Mucosa of stomach (tissue), 1 donor: ENCODE results near the gene USP20.

ENCODE experiments used
- H3K27me3 ChIP-seq: one replicate; pipeline ENCODE4 v1.7.0; 2013; ENCODE audit warnings: mild to moderate bottlenecking, low read length; ENCODE audit not compliant: control insufficient read depth, insufficient read depth
- H3K36me3 ChIP-seq: one replicate; pipeline ENCODE4 v1.7.0; 2013; ENCODE audit warnings: low read length; ENCODE audit not compliant: control insufficient read depth, insufficient read depth
- H3K4me1 ChIP-seq: one replicate; pipeline ENCODE4 v1.7.0; 2013; ENCODE audit warnings: mild to moderate bottlenecking, low read length; ENCODE audit not compliant: control insufficient read depth, insufficient read depth
- H3K4me3 ChIP-seq: one replicate; pipeline ENCODE4 v1.7.0; 2013; ENCODE audit warnings: low read length
- H3K9ac ChIP-seq: one replicate; pipeline ENCODE4 v1.7.0; 2013; ENCODE audit warnings: mild to moderate bottlenecking, low read length, moderate library complexity
- H3K9me3 ChIP-seq: one replicate; pipeline ENCODE4 v1.7.0; 2013; ENCODE audit warnings: mild to moderate bottlenecking, low read length, moderate library complexity; ENCODE audit not compliant: control insufficient read depth
- donor health status: Pancreatic carcinoma.

Gene USP20

DNA sequence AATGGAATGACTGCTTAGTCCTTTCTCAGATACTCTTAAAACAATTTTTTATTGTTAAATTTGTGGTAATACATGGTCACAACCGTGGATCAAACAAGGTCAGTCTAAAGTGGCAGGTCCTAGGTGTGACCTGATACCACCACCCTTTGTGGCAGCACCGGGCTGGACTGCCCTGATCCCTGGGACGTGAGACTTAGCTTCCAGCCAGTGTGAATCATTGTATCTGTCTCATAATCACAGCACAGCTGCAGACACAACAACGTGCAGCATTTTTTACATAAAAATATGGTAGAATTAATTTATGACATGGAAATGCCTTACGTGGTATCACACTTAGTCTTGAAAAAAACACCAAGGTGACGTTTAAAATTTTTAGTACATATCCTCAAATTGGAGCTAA lies 24.5 kb upstream of the USP20 start:
- H3K9ac ChIP-seq: no peak overlapping the region
- H3K9me3 ChIP-seq: no peaks in the 10 kb centered on the region
- no peak overlapping the region for H3K4me3 ChIP-seq
- H3K4me1 ChIP-seq: peaks cover 4% of the 10 kb centered on the region
- no peaks in the 10 kb centered on the region for H3K27me3 ChIP-seq
- H3K36me3 ChIP-seq: peaks cover 7% of the 10 kb centered on the region

DNA sequence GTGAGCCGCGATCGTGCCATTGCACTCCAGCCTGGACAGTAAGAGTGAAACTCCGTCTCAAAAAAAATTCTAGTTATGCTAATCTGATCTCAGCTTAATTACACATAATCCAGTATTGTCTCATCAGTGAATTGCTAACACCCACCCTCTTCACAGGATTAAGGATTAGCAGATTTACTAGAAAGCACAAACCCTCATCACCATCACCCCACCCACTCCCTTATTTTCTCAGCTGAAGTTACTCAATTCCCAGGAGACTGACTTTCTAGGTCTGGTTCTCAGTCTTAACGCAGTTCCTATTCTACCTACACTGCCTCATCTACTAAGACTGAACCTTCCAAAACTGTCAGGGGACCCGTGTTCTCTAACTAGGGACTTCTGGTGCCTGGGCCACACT lies 23.3 kb upstream of the USP20 start:
- Histone ChIP-seq H3K4me1 (no peaks in the 10 kb centered on the region), H3K36me3 (peaks cover 7% of the 10 kb centered on the region), H3K9me3 (no peaks in the 10 kb centered on the region), H3K9ac (no peak overlapping the region), H3K27me3 (no peaks in the 10 kb centered on the region), H3K4me3 (no peak overlapping the region)

DNA sequence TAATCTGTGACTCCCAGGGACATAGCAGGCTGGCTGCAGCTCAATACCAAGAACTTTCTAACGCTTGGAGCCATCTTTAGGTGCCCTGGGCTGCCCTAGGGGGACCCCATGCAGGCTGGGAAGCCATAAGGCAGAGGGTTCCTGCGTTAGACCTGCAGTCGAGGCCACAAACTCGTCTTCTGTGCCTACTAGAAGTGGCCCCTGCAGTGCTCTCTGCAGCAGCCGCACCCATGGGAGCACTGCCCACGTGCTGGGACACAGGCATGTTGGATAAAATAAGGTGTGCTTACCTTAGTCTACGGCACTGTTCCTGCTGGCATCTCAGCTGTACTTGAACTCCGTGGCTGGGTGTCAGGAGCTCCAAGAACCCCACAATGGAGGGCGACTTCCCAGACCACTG lies 22.9 kb upstream of the USP20 start:
- no peak overlapping the region for H3K9ac ChIP-seq
- peaks cover 7% of the 10 kb centered on the region for H3K36me3 ChIP-seq
- H3K4me1 ChIP-seq: no peaks in the 10 kb centered on the region
- no peak overlapping the region for H3K4me3 ChIP-seq
- H3K9me3 ChIP-seq: no peaks in the 10 kb centered on the region
- H3K27me3 ChIP-seq: no peaks in the 10 kb centered on the region

DNA sequence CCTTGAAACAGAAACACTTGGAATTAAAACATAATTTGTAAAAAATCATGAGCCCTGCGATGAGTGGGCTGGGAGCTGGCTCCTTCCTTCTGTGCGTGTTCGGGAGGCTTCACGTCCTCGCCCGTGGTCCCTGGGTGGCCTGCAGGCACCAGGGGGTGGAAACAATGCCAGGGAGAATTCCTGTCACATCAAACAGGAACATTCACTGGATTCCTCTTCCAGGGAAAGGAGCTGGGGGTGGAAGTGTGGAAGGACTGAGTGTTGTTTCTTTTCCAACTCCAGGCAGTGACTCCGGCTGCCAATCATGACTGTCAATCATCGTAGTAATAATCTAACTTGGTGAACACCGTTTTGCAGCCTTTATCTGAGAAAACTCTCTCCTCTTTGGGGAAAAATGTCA lies 21.6 kb upstream of the USP20 start:
- Histone ChIP-seq H3K4me1 (no peaks in the 10 kb centered on the region), H3K27me3 (no peaks in the 10 kb centered on the region), H3K9me3 (no peaks in the 10 kb centered on the region), H3K9ac (no peak overlapping the region), H3K36me3 (peaks cover 11% of the 10 kb centered on the region), H3K4me3 (no peak overlapping the region)

DNA sequence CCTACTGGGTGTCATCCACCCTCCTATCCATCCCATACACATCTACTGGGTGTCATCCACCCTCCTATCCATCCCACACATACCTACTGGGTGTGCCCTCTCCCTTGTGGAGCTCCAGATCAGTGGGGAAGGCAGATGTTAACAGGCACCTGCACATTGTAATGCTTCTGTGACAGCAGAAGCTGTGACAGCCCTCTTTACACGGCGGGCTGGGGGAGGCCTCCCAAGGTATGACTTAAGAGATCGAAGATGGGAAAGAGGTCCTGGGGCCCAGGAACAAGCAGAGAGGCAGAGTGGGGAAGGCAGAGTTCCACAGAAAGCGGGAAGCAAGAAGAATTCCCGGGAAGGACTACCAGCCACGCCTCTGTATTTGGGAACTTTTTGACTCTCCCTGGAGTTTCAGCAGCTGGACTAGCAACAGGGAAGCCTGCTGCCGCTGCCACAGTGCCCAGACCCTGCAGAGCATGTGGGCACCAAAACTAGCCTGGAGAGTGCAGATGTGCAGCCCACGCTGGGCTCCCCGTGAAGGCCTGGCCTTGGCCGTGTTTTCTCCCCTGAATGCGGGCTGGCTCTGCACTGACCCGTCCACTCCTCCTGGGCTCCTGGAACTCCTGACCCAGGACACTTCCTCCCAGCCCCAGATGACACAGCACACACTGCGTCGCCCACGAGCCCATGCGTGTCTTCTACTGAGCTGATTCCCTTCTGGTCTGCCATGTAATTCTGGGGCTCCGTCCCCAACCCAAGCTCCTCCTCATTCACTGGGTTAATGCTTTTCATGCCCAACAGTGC lies 20.6 kb upstream of the USP20 start:
- Histone ChIP-seq H3K36me3 (peaks cover 7% of the 10 kb centered on the region), H3K4me3 (no peak overlapping the region), H3K9me3 (no peaks in the 10 kb centered on the region), H3K27me3 (no peaks in the 10 kb centered on the region), H3K9ac (no peak overlapping the region), H3K4me1 (no peaks in the 10 kb centered on the region)

DNA sequence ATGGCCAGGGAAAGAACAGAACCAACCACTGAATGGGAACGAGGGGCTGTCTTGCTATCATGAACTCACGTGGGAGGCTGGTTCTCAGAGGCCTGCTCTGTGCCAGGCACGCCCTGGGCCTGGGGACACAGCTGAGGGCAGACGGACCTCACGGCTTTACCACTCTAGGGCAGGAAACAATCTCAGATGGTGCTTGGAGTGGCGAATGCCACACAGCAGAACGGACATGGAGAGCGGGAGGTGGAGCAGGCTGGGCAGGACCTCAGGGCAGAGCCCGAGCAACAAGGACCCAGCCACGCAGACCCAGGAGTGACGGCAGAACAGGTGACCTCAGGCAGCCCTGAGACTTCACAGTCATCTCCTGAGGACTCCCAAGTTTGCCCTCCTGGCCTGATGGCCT lies 20.0 kb upstream of the USP20 start:
- peaks cover 7% of the 10 kb centered on the region for H3K36me3 ChIP-seq

DNA sequence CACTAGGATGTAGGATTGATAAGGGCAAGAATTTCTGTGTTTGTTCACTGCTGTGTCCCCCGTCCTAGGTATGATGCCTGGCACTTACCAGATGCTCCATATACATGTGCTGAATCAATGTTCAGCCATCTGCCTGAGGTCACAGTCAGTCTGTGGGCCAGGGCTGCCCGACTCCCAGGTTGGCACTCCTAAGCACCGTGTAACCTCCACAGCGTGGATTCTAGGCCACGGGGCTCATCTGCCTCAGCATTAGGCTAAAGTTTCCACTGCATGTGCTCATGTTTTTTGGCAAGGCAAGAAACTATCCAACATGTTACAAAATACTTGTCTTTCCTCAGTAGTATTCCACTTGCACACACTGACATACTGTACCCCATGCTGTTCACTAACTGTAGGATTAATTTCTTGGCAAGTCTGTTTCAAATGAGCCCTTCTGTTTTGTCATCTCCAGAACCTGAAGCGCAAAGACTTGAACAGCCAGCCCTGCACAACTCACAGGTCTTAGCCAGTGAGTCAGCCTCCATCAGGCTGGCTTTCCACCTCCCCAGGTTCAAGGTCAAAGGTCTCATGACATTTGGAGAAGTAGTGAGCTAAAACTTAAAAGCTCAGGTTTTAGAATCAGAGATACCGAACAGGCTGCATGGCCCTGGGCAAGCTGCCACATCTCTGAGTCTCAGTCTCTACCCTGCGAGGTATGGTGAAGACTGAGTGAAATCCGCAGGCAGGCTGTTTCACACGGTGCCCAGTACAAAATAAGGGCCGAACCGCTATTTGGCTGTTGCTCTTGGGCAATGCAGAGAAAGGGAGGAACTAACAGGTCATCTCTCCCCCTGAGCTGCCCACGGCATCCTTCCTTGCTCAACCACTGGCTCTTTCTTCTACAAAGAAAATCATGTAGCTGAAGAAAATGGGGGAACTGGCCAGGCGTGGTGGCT lies 18.5 kb upstream of the USP20 start:
- no peaks in the 10 kb centered on the region for H3K4me1 ChIP-seq
- no peaks in the 10 kb centered on the region for H3K9me3 ChIP-seq
- H3K27me3 ChIP-seq: no peaks in the 10 kb centered on the region
- H3K9ac ChIP-seq: no peak overlapping the region
- peaks cover 7% of the 10 kb centered on the region for H3K36me3 ChIP-seq
- no peak overlapping the region for H3K4me3 ChIP-seq

More for the DNA sequence above, 20.0 kb upstream of the USP20 start:
- Histone ChIP-seq H3K4me3 (no peak overlapping the region), H3K9ac (no peak overlapping the region), H3K27me3 (no peaks in the 10 kb centered on the region), H3K4me1 (no peaks in the 10 kb centered on the region), H3K9me3 (no peaks in the 10 kb centered on the region)

DNA sequence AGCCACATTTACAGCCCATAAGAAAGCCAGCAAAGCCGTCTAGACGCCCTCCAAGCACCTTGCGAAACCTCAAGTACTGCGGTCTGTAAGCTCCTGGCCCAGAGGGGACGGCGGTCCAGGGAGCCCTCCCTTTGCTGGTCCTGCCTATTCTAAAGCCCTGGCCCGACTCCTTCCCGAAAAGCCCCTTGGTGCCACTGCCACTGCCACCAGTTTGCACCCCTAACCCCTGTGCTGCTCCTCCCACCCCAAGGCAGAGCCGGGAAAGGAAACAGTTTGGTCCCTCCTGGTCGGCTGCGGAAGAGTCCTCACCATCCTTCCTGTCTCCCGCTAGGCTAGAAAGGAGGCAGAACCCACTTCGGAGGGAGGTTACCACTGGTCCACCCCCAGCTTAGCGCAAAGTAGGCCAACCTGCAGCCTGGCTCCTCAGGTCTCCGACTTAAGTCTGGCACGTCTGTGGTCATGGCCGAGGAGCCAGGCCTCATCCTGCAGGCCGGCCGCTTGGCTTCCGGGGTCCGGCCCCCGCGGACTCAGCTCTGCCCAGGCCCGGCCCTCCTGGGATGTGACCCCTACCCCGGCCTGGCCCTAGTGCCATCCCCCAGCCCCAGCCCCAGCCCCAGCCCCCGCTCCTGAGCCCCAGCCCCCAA lies 12.2 kb upstream of the USP20 start:
- H3K9me3 ChIP-seq: no peaks in the 10 kb centered on the region
- H3K36me3 ChIP-seq: peaks cover 7% of the 10 kb centered on the region

DNA sequence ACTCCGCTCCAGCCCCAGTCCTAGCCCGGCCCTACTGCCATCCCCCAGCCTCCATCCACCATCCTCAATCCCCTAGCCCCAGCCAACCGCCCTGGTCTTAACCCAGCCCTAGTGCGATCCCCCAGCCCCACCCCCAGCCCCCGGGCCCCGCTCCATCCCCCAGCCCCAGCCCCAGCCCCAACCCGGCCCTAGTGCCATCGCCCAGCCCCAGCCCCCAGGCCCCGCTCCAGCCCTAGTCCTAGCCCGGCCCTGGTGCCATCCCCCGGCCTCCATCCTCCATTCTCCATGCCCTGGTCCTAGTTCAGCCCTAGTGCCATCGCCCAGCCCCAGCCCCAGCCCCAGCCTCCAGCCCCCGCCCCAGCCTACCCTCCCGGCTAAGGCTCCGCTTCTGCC lies 11.7 kb upstream of the USP20 start:
- Histone ChIP-seq H3K27me3 (no peaks in the 10 kb centered on the region), H3K4me1 (peaks cover 5% of the 10 kb centered on the region), H3K36me3 (peaks cover 4% of the 10 kb centered on the region), H3K9ac (peak overlapping the region; percentile 72), H3K9me3 (no peaks in the 10 kb centered on the region), H3K4me3 (peak overlapping the region; percentile 50)

More for the DNA sequence above, 12.2 kb upstream of the USP20 start:
- Histone ChIP-seq H3K4me3 (peak overlapping the region; percentile 40), H3K9ac (peak overlapping the region; percentile 63), H3K4me1 (peaks cover 5% of the 10 kb centered on the region), H3K27me3 (no peaks in the 10 kb centered on the region)

DNA sequence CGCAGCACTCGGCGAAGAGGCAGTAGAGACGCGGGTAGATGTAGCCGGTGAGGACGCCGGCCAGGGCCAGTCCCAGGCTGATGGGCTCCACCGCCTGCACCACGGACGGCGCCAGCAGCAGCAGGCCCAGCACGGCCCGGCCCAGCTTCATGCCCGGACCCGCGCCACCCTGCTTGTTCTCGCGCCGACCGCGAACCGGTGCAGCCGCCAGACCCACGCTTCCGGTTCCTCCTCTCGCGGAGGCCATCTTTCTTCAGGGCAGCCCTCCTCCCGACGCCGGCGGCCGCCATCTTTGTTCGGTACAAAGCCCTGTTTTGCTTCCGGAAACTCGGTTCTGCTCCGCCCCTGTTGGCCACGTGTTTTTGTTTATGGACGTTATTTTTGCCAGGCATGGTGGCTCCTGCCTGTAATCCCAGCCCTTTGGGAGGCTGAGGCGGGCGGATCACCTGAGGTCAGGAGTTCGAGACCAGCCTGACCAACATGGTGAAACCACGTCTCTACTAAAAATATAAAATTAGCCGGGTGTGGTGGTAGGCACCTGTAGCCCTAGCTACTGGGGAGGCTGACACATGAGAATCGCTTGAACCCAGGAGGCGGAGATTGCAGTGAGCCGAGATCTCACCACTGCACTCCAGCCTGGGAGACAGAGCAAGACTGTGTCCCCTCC lies 11.2 kb upstream of the USP20 start, which contains the start of gene TOR1A:
Gene TOR1A (minus strand): TSS at position 202 of the 667 bp plus-strand sequence. CDS start 51 bp downstream, at position 151.
- Histone ChIP-seq H3K9me3 (no peaks in the 10 kb centered on the region), H3K4me1 (peaks cover 5% of the 10 kb centered on the region), H3K36me3 (peaks cover 2% of the 10 kb centered on the region), H3K9ac (peak within 1 kb of the TSS; percentile 72), H3K27me3 (no peaks in the 10 kb centered on the region), H3K4me3 (peak within 1 kb of the TSS; percentile 50)

DNA sequence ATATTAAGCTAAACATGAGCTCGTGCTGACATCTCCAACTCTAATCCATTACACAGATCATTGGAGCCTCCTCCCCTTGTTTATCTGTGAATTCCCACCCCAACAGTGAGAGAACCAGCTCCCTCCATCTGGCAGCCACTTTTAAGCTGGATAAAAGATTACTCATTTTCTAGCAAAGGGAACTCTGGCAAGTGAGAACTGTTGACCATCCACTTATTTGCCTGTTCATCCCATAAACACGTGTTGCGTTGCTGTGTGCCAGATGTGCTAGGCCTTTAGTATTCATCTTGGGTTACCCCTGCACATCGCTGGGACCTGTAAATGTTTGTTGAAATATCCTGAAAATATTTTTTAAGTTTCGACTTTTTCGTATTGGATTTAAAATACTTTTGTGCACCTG lies 8.9 kb upstream of the USP20 start:
- peaks cover 4% of the 10 kb centered on the region for H3K36me3 ChIP-seq
- H3K9ac ChIP-seq: no peak overlapping the region
- no peaks in the 10 kb centered on the region for H3K27me3 ChIP-seq
- no peak overlapping the region for H3K4me3 ChIP-seq
- H3K9me3 ChIP-seq: no peaks in the 10 kb centered on the region
- H3K4me1 ChIP-seq: peaks cover 5% of the 10 kb centered on the region
